T-helper 1 cell treated with Interleukin-12 subunit alpha and Interleukin-12 subunit beta and Interleukin-4 antibody, amounts not matched to agents 30 μg/mL and 1 μg/mL, for 36 hours (primary cell): ENCODE results near the gene CALML6.
A peak's percentile ranks its signal among the peaks of the same experiment; 100 is the strongest.
"Not testable (repeated sequence)": the region's sequence is repeated elsewhere in the genome, so short reads cannot be mapped to it uniquely, and the experiment has no call there.

Experiments used
- H3K27ac Mint-ChIP-seq: one replicate; pipeline ENCODE4 v1.8.0; 2021; ENCODE audit warnings: mild to moderate bottlenecking, mixed read lengths
- H3K27me3 Mint-ChIP-seq: one replicate; pipeline ENCODE4 v1.8.0; 2021; ENCODE audit warnings: low read depth, mixed read lengths
- H3K36me3 Mint-ChIP-seq: one replicate; pipeline ENCODE4 v1.8.0; 2021; ENCODE audit warnings: low read depth, mixed read lengths
- H3K4me1 Mint-ChIP-seq: one replicate; pipeline ENCODE4 v1.8.0; 2021; ENCODE audit warnings: low read depth, mixed read lengths
- H3K4me3 Mint-ChIP-seq: one replicate; pipeline ENCODE4 v1.8.0; 2021; ENCODE audit warnings: mild to moderate bottlenecking, moderate library complexity, mixed read lengths
- H3K9me3 Mint-ChIP-seq: one replicate; pipeline ENCODE4 v1.8.0; 2021; ENCODE audit warnings: mixed read lengths

The CALML6 gene

DNA sequence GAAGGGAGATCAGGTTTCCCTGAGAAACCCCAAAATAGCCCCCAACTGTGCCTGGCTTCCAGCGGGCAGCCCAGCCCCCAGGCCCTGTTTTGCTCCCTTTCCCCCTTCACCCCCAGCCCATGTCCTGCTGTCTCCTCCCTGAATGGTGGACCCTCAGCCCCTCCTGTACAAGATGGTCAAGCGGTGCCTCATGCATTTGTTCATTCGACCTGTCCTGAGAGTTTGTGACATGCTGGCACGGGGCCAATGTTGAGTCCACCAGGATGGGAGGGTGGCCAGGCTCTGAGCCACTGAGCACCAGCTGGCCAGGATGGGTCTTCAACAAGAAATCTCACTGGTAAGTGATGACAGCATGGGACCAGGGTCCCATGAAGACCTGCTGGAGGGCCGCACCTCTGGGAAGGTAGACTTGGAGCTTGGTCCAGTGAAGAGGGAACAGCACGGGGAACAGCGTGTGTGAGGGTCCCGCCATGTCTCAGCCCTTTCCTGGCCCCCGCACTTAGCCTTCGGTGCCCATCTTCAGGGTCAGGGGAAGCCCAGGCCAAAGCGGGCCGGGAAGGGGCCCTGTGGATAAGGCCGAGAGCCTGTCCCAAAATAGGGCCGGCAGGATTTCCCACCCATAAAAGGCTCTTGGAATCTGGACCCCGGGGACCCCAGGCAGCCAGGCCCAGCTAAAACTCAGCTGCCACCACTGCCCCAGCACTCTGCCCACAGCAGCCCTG lies at the start of gene CALML6:
Gene CALML6 (plus strand): TSS at position 290 of the 722 bp plus-strand sequence. CDS start 21 bp downstream, at position 311.
- Mint-ChIP-seq H3K4me1 (peaks cover 2% of the 10 kb centered on the region), H3K9me3 (no peaks in the 10 kb centered on the region), H3K4me3 (no peak within 1 kb of the TSS), H3K27me3 (no peaks in the 10 kb centered on the region), H3K36me3 (no peaks in the 10 kb centered on the region), H3K27ac (peak within 1 kb of the TSS; percentile 19)

- H3K4me3 Mint-ChIP-seq = no peak overlapping the region
- H3K36me3 Mint-ChIP-seq = peaks cover 12% of the 10 kb centered on the region
- peaks cover 33% of the 10 kb centered on the region for H3K4me1 Mint-ChIP-seq
- no peaks in the 10 kb centered on the region for H3K27me3 Mint-ChIP-seq
- H3K9me3 Mint-ChIP-seq = no peaks in the 10 kb centered on the region
- H3K27ac Mint-ChIP-seq = no peak overlapping the region
Measured at GRCh38 chr1:1867164-1867563, 47.9 kb upstream of the CALML6 start.

DNA sequence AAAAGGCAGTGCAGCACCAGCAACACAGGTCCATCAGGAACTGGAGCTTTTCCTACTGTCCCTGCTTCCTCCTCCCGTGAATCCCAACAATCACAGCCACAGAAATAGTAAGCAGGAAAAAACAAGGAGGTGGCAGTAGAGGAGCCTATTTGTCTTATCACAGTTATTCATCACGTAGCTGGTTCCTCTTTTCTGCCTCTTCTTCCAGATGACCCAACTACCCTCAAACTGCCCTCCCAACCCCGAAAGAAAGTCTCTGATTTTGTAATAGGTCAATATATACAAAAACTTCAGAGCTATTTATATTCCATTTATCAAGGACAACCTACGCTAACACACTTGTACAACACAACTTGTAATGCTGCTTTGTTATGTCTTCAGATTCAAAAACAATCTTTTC lies 45.6 kb upstream of the CALML6 start:
- H3K27me3 Mint-ChIP-seq = no peaks in the 10 kb centered on the region
- peaks cover 32% of the 10 kb centered on the region for H3K4me1 Mint-ChIP-seq
- no peaks in the 10 kb centered on the region for H3K9me3 Mint-ChIP-seq
- H3K36me3 Mint-ChIP-seq = peaks cover 19% of the 10 kb centered on the region
- peak overlapping the region; percentile 55 for H3K27ac Mint-ChIP-seq
- H3K4me3 Mint-ChIP-seq = no peak overlapping the region

GRCh38 chr1:1872329-1872994 lies 42.6 kb upstream of the CALML6 start:
- H3K27me3 Mint-ChIP-seq = no peaks in the 10 kb centered on the region
- H3K36me3 Mint-ChIP-seq = peaks cover 27% of the 10 kb centered on the region
- no peak overlapping the region for H3K4me3 Mint-ChIP-seq
- peak overlapping the region; percentile 11 for H3K27ac Mint-ChIP-seq
- peaks cover 39% of the 10 kb centered on the region for H3K4me1 Mint-ChIP-seq
- H3K9me3 Mint-ChIP-seq = no peaks in the 10 kb centered on the region

DNA sequence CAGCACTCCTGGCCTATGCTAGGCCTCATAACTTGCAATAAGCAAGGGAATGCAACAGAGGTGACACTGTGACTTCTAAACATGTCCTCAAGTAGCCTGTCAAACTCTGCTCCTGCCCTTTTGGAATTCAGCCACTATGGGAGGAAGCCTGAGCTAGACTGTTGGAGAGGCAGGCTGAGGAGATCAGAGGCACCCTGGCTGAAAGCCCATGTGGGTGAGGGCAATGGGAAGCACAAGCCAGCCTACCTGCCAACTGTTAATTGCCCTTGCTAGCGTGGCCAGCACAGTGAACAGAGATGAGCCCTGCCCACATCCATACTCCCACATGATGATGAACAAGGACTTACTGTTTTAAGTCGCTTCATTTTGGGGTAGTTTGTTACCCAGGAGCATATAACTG lies 41.9 kb upstream of the CALML6 start:
- Mint-ChIP-seq H3K9me3 (no peaks in the 10 kb centered on the region), H3K36me3 (peaks cover 27% of the 10 kb centered on the region), H3K4me3 (no peak overlapping the region), H3K27ac (no peak overlapping the region), H3K27me3 (no peaks in the 10 kb centered on the region), H3K4me1 (peaks cover 40% of the 10 kb centered on the region)

- H3K27me3 Mint-ChIP-seq = no peaks in the 10 kb centered on the region
- peaks cover 45% of the 10 kb centered on the region for H3K4me1 Mint-ChIP-seq
- no peaks in the 10 kb centered on the region for H3K9me3 Mint-ChIP-seq
- peaks cover 34% of the 10 kb centered on the region for H3K36me3 Mint-ChIP-seq
- no peak overlapping the region for H3K27ac Mint-ChIP-seq
- H3K4me3 Mint-ChIP-seq = no peak overlapping the region
Measured at GRCh38 chr1:1874901-1875300, 40.2 kb upstream of the CALML6 start.

GRCh38 chr1:1875932-1876331 lies 39.1 kb upstream of the CALML6 start:
- Mint-ChIP-seq H3K36me3 (peaks cover 35% of the 10 kb centered on the region), H3K4me1 (peaks cover 42% of the 10 kb centered on the region), H3K27me3 (no peaks in the 10 kb centered on the region), H3K4me3 (peak overlapping the region; percentile 40), H3K27ac (peak overlapping the region; percentile 59), H3K9me3 (no peaks in the 10 kb centered on the region)

DNA sequence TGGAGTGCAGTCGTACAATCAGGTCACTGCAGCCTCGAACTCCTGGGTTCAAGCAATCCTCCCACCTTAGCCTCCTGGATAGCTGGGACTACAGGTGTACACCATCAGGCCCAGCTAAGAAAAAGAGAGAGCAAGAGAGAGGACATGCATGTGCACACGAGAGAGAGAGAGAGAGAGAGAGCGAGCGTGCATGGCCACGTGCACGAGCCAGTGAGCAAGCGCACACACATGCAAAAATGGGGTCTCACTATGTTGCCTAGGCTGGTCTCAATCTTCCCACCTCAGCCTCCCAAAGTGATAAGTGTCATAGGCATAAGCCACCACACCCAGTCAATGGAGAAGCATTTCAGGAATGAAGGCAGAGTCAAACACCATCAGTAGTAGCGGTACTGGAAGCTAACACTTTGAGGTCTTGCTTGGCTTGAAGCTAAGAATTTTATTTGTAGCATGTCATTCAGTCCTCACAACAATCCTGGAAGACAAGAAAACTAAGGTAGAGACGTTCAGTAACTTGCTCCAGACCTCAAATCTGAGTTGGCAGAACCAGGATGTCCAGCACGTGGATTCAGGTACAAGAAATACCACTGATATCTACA lies 38.6 kb upstream of the CALML6 start:
- Mint-ChIP-seq H3K9me3 (no peaks in the 10 kb centered on the region), H3K36me3 (peaks cover 34% of the 10 kb centered on the region), H3K4me1 (peaks cover 43% of the 10 kb centered on the region), H3K4me3 (peak overlapping the region; percentile 40), H3K27me3 (no peaks in the 10 kb centered on the region), H3K27ac (peak overlapping the region; percentile 59)

GRCh38 chr1:1877865-1878436 lies 37.1 kb upstream of the CALML6 start:
- Mint-ChIP-seq H3K9me3 (no peaks in the 10 kb centered on the region), H3K4me3 (no peak overlapping the region), H3K27me3 (no peaks in the 10 kb centered on the region), H3K27ac (no peak overlapping the region), H3K36me3 (peaks cover 21% of the 10 kb centered on the region), H3K4me1 (peaks cover 36% of the 10 kb centered on the region)

GRCh38 chr1:1879942-1880341 lies 35.1 kb upstream of the CALML6 start:
- no peak overlapping the region for H3K4me3 Mint-ChIP-seq
- peaks cover 37% of the 10 kb centered on the region for H3K4me1 Mint-ChIP-seq
- H3K27ac Mint-ChIP-seq = no peak overlapping the region

DNA sequence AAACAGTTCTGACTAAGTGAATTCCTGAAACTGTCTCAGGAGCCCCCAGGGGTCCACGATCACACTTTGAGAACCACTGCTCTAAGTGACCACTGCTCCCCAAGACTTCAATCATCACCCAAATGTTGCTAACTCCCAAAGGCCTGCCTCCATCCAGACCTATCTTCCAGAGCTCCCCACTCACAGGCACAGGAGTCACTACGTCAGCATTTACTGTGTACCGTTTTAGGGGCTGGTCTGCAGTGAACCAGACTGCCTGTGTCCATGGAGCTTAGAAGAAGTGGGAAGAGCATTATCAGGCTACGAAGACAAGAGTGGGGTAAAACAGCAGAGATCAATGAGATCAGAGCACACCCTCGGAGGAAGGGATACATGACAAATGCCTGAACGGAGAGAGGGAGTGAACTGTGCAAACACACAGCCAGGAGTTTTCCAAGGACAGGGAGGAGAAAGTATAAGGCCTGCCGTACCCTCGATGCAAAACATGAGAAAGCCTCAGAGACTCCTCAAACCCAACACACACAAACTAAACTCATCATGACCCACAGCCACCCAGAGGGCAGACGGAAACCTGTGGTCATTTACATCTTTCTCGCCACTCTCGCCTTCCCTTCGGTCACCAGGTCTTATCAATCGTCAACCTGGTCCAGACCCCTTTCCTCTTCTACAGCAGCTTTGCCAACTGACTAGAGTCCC lies 34.3 kb upstream of the CALML6 start:
- H3K4me1 Mint-ChIP-seq = peaks cover 34% of the 10 kb centered on the region
- no peaks in the 10 kb centered on the region for H3K27me3 Mint-ChIP-seq
- no peak overlapping the region for H3K4me3 Mint-ChIP-seq
- H3K36me3 Mint-ChIP-seq = peaks cover 17% of the 10 kb centered on the region
- H3K9me3 Mint-ChIP-seq = no peaks in the 10 kb centered on the region
- H3K27ac Mint-ChIP-seq = peak overlapping the region; percentile 36

More at GRCh38 chr1:1879942-1880341, 35.1 kb upstream of the CALML6 start:
- Mint-ChIP-seq H3K36me3 (peaks cover 21% of the 10 kb centered on the region), H3K9me3 (no peaks in the 10 kb centered on the region), H3K27me3 (no peaks in the 10 kb centered on the region)

GRCh38 chr1:1881727-1882126 lies 33.3 kb upstream of the CALML6 start:
- no peak overlapping the region for H3K4me3 Mint-ChIP-seq
- H3K36me3 Mint-ChIP-seq = peaks cover 11% of the 10 kb centered on the region
- H3K27ac Mint-ChIP-seq = no peak overlapping the region
- no peaks in the 10 kb centered on the region for H3K27me3 Mint-ChIP-seq
- peaks cover 28% of the 10 kb centered on the region for H3K4me1 Mint-ChIP-seq
- H3K9me3 Mint-ChIP-seq = no peaks in the 10 kb centered on the region

- Mint-ChIP-seq H3K4me1 (peaks cover 33% of the 10 kb centered on the region), H3K9me3 (no peaks in the 10 kb centered on the region), H3K27ac (peak overlapping the region; percentile 55), H3K4me3 (no peak overlapping the region), H3K36me3 (peaks cover 15% of the 10 kb centered on the region), H3K27me3 (no peaks in the 10 kb centered on the region)
Measured at GRCh38 chr1:1883092-1883873, 31.8 kb upstream of the CALML6 start.

GRCh38 chr1:1883890-1884289 lies 31.2 kb upstream of the CALML6 start:
- H3K27me3 Mint-ChIP-seq, H3K36me3 Mint-ChIP-seq, H3K9me3 Mint-ChIP-seq, H3K27ac Mint-ChIP-seq, H3K4me3 Mint-ChIP-seq: not testable (repeated sequence)
- peaks cover 29% of the 10 kb centered on the region for H3K4me1 Mint-ChIP-seq
